K562 (cell line): ENCODE results near the gene EMILIN1. TPM values are rescaled to one million over a fixed set of nuclear protein-coding genes. Genes with fewer than 3 reads are reported as not detected.

Source experiments
- BCLAF1 ChIP-seq, 2 experiments: fragments of 450-650 bp in 1 of 2; IDR thresholded peaks; 2 replicates each; pipeline ENCODE4 v1.6.1; 2011 to 2017; ENCODE audit warnings: low read depth in 2 of 2, antibody characterized with exemption in 1 of 2, borderline replicate concordance in 1 of 2, low read length in 1 of 2, mild to moderate bottlenecking in 1 of 2, mixed read lengths in 1 of 2; ENCODE audit not compliant: control insufficient read depth in 1 of 2
- BRD9 ChIP-seq: fragments of 450-650 bp; IDR thresholded peaks from 2 replicates; pipeline ENCODE4 v1.6.1; 2018; ENCODE audit warnings: low read depth; ENCODE audit not compliant: partially characterized antibody
- CREBBP ChIP-seq: IDR thresholded peaks from one replicate; pipeline ENCODE4 v1.6.1; 2012; ENCODE audit warnings: low read depth, mild to moderate bottlenecking, control low read depth, inconsistent platforms, low read length
- CXXC5 ChIP-seq: fragments of 250-450 bp; sonication (Bioruptor Pico); IDR thresholded peaks from 2 replicates; pipeline ENCODE4 v1.8.0; 2022; ENCODE audit warnings: inconsistent platforms, mild to moderate bottlenecking, moderate library complexity
- EP300 ChIP-seq: IDR thresholded peaks from 2 replicates; pipeline ENCODE4 v1.6.1; 2012; ENCODE audit warnings: low read length, improper control_type of control experiment
- HNRNPK ChIP-seq: fragments of 200-400 bp; formaldehyde crosslinking; IDR thresholded peaks from one replicate; pipeline ENCODE4 v1.6.1; 2018; ENCODE audit warnings: mild to moderate bottlenecking, low read depth, low read length; ENCODE audit not compliant: poor library complexity, severe bottlenecking
- MED1 ChIP-seq: sonication (generic); formaldehyde crosslinking; IDR thresholded peaks from 2 replicates; pipeline ENCODE4 v1.8.1; 2023; ENCODE audit warnings: missing genetic modification reagents, borderline replicate concordance
- NR1H2 ChIP-seq: sonication (generic); formaldehyde crosslinking; IDR thresholded peaks from 2 replicates; pipeline ENCODE4 v1.4.0; 2020; ENCODE audit warnings: mild to moderate bottlenecking, missing genetic modification reagents
- PHF21A ChIP-seq: fragments of 450-650 bp; IDR thresholded peaks from 2 replicates; pipeline ENCODE4 v1.6.1; 2017; ENCODE audit warnings: low read depth, borderline replicate concordance
- PPARD ChIP-seq: fragments of 250-450 bp; sonication (Bioruptor Pico); IDR thresholded peaks from 2 replicates; pipeline ENCODE4 v1.8.0; 2022; ENCODE audit warnings: inconsistent platforms, mild to moderate bottlenecking, moderate library complexity
- PRPF4 ChIP-seq: fragments of 200-400 bp; formaldehyde crosslinking; IDR thresholded peaks from one replicate; pipeline ENCODE4 v1.6.1; 2017; ENCODE audit warnings: low read length, low read depth, mild to moderate bottlenecking; ENCODE audit not compliant: insufficient read depth, poor library complexity, severe bottlenecking
- RHOXF2B ChIP-seq: fragments of 250-450 bp; sonication (Bioruptor Pico); conservative IDR thresholded peaks from 2 replicates; pipeline ENCODE4 v1.5.1; 2021
- SAFB2 ChIP-seq: fragments of 200-400 bp; formaldehyde crosslinking; IDR thresholded peaks from 2 replicates; pipeline ENCODE4 v1.6.1; 2018; ENCODE audit warnings: borderline replicate concordance, low read length, low read depth, moderate library complexity; ENCODE audit not compliant: severe bottlenecking
- SNIP1 ChIP-seq: fragments of 450-650 bp; IDR thresholded peaks from 2 replicates; pipeline ENCODE4 v1.7.1; 2017; ENCODE audit warnings: low read depth, mild to moderate bottlenecking
- SUPT5H ChIP-seq: fragments of 450-650 bp; IDR thresholded peaks from 2 replicates; pipeline ENCODE4 v1.6.1; 2016
- TAL1 ChIP-seq: fragments of 450-650 bp; IDR thresholded peaks from 2 replicates; pipeline ENCODE4 v1.6.1; 2016; ENCODE audit warnings: mild to moderate bottlenecking
- ZNF512 ChIP-seq: IDR thresholded peaks from 2 replicates; pipeline ENCODE4 v1.6.1; 2016; ENCODE audit warnings: missing genetic modification characterization, missing compliant biosample characterization
- ZNF699 ChIP-seq: fragments of 250-450 bp; sonication (Bioruptor Pico); IDR thresholded peaks from 2 replicates; pipeline ENCODE4 v1.8.0; 2021; ENCODE audit warnings: mild to moderate bottlenecking, moderate library complexity; ENCODE audit not compliant: insufficient replicate concordance
- polyA plus RNA-seq, 8 experiments: library from polyadenylated mRNA; depleted of rRNA in 4 of 8; stranded (reverse) in 5 of 8; unstranded in 3 of 8; fragments of >200 nt; fragmentation: Nextera tagmentation in 2 of 8; fragmentation: Illumina TruSeq in 1 of 8; extraction: Ambion mirVana in 2 of 8; extraction: Trizol in 1 of 8; gene quantifications; 2 replicates each; pipeline versions ENCODE4 v1.2.1 to v1.2.3, GENCODE V29; 2011 to 2014; ENCODE audit warnings: inconsistent platforms in 1 of 8, missing spikeins in 1 of 8
- total RNA-seq, 7 experiments: library from RNA; depleted of rRNA in 6 of 7; stranded (reverse); fragments of >200 nt in 6 of 7; fragmentation: Illumina TruSeq in 2 of 7; extraction: Trizol in 2 of 7; gene quantifications; 2 replicates each; pipeline versions ENCODE4 v1.2.1 to v1.2.3, GENCODE V29; 2011 to 2021; ENCODE audit warnings: low replicate concordance in 1 of 7
- TF ChIP-seq, protein P1 (sequence below): fragments of 450-650 bp; formaldehyde crosslinking; IDR thresholded peaks from 2 replicates; pipeline ENCODE4 v1.4.0; 2020; ENCODE audit warnings: mild to moderate bottlenecking, moderate library complexity

Gene EMILIN1
- total and polyA plus RNA-seq, 9 of the 15 experiments (the other 6 are each of a cell fraction or from before 2014, with no cell fraction given), result 0.04 to 2.7 (median 0.54) TPM; not detected in 2

DNA sequence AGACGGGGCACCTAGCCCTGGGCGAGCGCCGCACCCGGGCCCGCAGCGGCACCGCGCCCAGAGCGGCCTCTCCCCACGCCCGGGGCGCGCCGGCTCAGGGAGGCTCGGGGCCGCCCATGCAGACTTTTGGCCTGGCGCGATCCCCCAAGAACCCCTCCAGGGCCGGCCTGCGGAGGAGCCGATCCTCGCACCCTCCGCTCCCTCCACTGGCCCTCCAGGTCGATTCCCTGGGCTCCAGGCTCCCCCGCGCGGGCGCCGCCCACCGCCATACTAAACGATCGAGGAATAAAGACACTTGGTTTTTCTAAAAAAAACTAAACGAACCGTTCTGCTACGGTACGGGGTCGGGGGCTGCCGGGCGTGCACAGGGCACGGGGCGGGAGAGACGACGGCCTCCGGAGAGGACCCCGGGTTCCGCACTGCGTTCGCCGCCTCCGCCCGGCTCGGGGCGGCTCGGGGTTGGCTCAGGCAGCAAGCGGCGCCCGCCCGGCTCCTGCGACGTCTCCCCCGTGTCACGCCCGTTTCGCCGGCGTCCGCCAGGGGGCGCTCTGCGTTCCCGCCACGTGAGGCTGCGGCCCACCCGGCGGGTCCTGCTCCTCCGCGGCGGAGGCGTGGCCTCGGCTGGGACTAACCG is 7.8 kb downstream of the EMILIN1 start (continued):
- peak in 1 of 2 experiments; percentile 63; a peak in 1 of 4 replicates for TF ChIP-seq BCLAF1 (IDR thresholded peaks at IDR 0.05; ENCODE audit: borderline replicate concordance in 1 of 2, control insufficient read depth in 1 of 2, low read depth in 2 of 2, low read length in 1 of 2)
- peak; percentile 56 for TF ChIP-seq BRD9
- no peak for TF ChIP-seq PPARD
- no peak for TF ChIP-seq SAFB2
- TF ChIP-seq ZNF699 (CRISPR knock-in tag), result no peak
- TF ChIP-seq RHOXF2B (CRISPR knock-in tag), result no peak
- TF ChIP-seq, protein P1, sequence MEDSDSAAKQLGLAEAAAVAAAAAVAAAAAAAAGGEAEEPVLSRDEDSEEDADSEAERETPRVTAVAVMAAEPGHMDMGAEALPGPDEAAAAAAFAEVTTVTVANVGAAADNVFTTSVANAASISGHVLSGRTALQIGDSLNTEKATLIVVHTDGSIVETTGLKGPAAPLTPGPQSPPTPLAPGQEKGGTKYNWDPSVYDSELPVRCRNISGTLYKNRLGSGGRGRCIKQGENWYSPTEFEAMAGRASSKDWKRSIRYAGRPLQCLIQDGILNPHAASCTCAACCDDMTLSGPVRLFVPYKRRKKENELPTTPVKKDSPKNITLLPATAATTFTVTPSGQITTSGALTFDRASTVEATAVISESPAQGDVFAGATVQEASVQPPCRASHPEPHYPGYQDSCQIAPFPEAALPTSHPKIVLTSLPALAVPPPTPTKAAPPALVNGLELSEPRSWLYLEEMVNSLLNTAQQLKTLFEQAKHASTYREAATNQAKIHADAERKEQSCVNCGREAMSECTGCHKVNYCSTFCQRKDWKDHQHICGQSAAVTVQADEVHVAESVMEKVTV (CRISPR knock-in tag), result peak; percentile 33; the same call in 1 of the 2 replicates
- TF ChIP-seq ZNF512 (tag), result no peak
- TF ChIP-seq CREBBP, result no peak
- TF ChIP-seq TAL1, result no peak
- no peak for TF ChIP-seq SUPT5H
- TF ChIP-seq PRPF4, result no peak
- no peak for TF ChIP-seq MED1 (CRISPR knock-in tag)
- peak; percentile 95 for TF ChIP-seq CXXC5
- no peak for TF ChIP-seq HNRNPK
- TF ChIP-seq EP300, result 0 out of 2 replicates have a peak, but pooled peaks have one; percentile 22
- TF ChIP-seq NR1H2 (CRISPR knock-in tag), result no peak
- TF ChIP-seq SNIP1, result no peak
- TF ChIP-seq PHF21A, result no peak
